ENCODE results near the gene RNF225. TPM values are rescaled to one million over a fixed set of nuclear protein-coding genes. Genes with fewer than 3 reads are reported as not detected.

The RNF225 gene
- total RNA-seq, 1 experiment from 2014 or later, result 0.61 TPM

- Mint-ChIP-seq H3K27me3 (ENCODE audit: unreplicated experiment) (no peaks in the 10 kb centered on the region), H3K9me3 (ENCODE audit: low read depth, unreplicated experiment) (no peaks in the 10 kb centered on the region), H3K27ac (ENCODE audit: unreplicated experiment) (peak overlapping the region; percentile 99), H3K36me3 (ENCODE audit: insufficient read depth, unreplicated experiment) (peaks cover 87% of the 10 kb centered on the region), H3K4me3 (ENCODE audit: low read depth, unreplicated experiment) (peak overlapping the region; percentile 93), H3K4me1 (ENCODE audit: low read depth, unreplicated experiment) (peaks cover 36% of the 10 kb centered on the region)
- CTCF ChIA-PET, result interaction anchor here (1.1 kb wide), 1 partner anchor 133 kb away, joined by 3 read pairs; the partner anchor contains the start of gene ZBTB45
- no peak for DNase-seq
- intact Hi-C loops (cut with micrococcal nuclease; ENCODE audit: unreplicated experiment), result no loop called here
- BruUV-seq (replicated peaks), result TSS peak; percentile 41
- TF ChIP-seq CTCF (IDR thresholded peaks at IDR 0.05; ENCODE audit: unreplicated experiment), result no peak
These were observed 7.9 kb upstream of the RNF225 start for GRCh38 chr19:58387338-58388174.

GRCh38 chr19:58388175-58388526 lies 7.3 kb upstream of the RNF225 start:
- Mint-ChIP-seq H3K4me1 (ENCODE audit: low read depth, unreplicated experiment) (peaks cover 41% of the 10 kb centered on the region), H3K27ac (ENCODE audit: unreplicated experiment) (peak overlapping the region; percentile 99), H3K9me3 (ENCODE audit: low read depth, unreplicated experiment) (no peaks in the 10 kb centered on the region), H3K36me3 (ENCODE audit: insufficient read depth, unreplicated experiment) (peaks cover 92% of the 10 kb centered on the region), H3K27me3 (ENCODE audit: unreplicated experiment) (no peaks in the 10 kb centered on the region), H3K4me3 (ENCODE audit: low read depth, unreplicated experiment) (peak overlapping the region; percentile 93)
- BruUV-seq (replicated peaks), result no TSS peak
- TF ChIP-seq CTCF (IDR thresholded peaks at IDR 0.05; ENCODE audit: unreplicated experiment), result no peak
- no peak for DNase-seq
- intact Hi-C loops (cut with micrococcal nuclease; ENCODE audit: unreplicated experiment), result no loop called here
- CTCF ChIA-PET, result no interaction called here

GRCh38 chr19:58392945-58393724 lies 2.3 kb upstream of the RNF225 start:
- Mint-ChIP-seq H3K27me3 (ENCODE audit: unreplicated experiment) (peaks cover 13% of the 10 kb centered on the region), H3K9me3 (ENCODE audit: low read depth, unreplicated experiment) (no peaks in the 10 kb centered on the region), H3K27ac (ENCODE audit: unreplicated experiment) (no peak overlapping the region), H3K36me3 (ENCODE audit: insufficient read depth, unreplicated experiment) (peaks cover 96% of the 10 kb centered on the region), H3K4me3 (ENCODE audit: low read depth, unreplicated experiment) (no peak overlapping the region), H3K4me1 (ENCODE audit: low read depth, unreplicated experiment) (peaks cover 48% of the 10 kb centered on the region)
- TF ChIP-seq CTCF (IDR thresholded peaks at IDR 0.05; ENCODE audit: unreplicated experiment), result no peak
- DNase-seq, result no peak
- BruUV-seq (replicated peaks), result no TSS peak
- intact Hi-C loops (cut with micrococcal nuclease; ENCODE audit: unreplicated experiment), result no loop called here
- CTCF ChIA-PET, result interaction anchor here (0.6 to 0.8 kb wide), 2 partner anchors 23 to 26 kb away, joined by 3 to 5 read pairs; no protein-coding TSS in a partner anchor

GRCh38 chr19:58393725-58394033 lies 1.8 kb upstream of the RNF225 start:
- intact Hi-C loops (cut with micrococcal nuclease; ENCODE audit: unreplicated experiment), result no loop called here
- DNase-seq, result no peak
- H3K4me1 Mint-ChIP-seq (ENCODE audit: low read depth, unreplicated experiment), result peaks cover 43% of the 10 kb centered on the region
- peaks cover 13% of the 10 kb centered on the region for H3K27me3 Mint-ChIP-seq (ENCODE audit: unreplicated experiment)
- H3K36me3 Mint-ChIP-seq (ENCODE audit: insufficient read depth, unreplicated experiment), result peaks cover 93% of the 10 kb centered on the region
- no TSS peak for BruUV-seq (replicated peaks)
- H3K9me3 Mint-ChIP-seq (ENCODE audit: low read depth, unreplicated experiment), result no peaks in the 10 kb centered on the region
- no peak for TF ChIP-seq CTCF (IDR thresholded peaks at IDR 0.05; ENCODE audit: unreplicated experiment)
- H3K27ac Mint-ChIP-seq (ENCODE audit: unreplicated experiment), result no peak overlapping the region
- CTCF ChIA-PET, result no interaction called here
- no peak overlapping the region for H3K4me3 Mint-ChIP-seq (ENCODE audit: low read depth, unreplicated experiment)
